ENCODE results near the gene MEIOB.

The MEIOB gene

DNA sequence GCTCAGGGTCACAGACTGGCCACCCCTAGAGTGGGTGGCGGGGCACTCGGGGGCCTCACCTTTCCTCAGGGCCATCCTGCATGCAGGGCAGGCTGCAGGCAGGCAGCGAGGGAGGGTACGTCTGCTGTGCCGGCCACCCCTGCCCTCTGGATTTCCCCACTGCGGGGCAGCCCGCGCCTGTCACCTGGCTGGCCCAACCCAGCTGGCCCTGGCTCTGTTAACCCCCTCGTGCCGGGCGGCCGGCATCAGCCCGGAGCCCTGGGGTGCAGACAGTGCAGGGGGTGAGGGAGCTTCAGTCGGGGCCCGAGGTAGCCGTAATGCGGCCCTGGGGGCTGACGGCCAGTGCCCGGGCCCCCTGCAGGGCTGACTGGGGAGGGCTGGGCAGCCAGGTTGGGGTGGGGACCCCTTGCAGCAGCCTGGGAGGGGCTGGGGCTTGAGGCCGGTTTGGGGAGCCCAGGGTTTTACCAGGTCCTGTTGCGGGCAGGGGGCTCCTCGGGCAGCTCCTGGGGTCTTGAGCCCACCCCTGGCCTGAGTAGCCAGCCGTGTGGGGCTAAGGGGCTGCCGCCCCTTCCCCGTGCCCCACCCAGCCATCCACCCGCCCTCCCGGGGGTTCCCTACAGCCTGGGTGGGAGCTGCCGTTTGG is 78.3 kb downstream of the MEIOB start, which contains the start of gene IGFALS:
Gene IGFALS, minus strand, starts transcription at position 128 of the 643 bp plus-strand sequence. Its CDS starts 53 bp downstream, at position 75.
- no peak for DNase-seq (ENCODE audit: low read depth, low spot score)
- no peak within 1 kb of the TSS for H3K4me3 ChIP-seq (ENCODE audit: low read length)

DNA sequence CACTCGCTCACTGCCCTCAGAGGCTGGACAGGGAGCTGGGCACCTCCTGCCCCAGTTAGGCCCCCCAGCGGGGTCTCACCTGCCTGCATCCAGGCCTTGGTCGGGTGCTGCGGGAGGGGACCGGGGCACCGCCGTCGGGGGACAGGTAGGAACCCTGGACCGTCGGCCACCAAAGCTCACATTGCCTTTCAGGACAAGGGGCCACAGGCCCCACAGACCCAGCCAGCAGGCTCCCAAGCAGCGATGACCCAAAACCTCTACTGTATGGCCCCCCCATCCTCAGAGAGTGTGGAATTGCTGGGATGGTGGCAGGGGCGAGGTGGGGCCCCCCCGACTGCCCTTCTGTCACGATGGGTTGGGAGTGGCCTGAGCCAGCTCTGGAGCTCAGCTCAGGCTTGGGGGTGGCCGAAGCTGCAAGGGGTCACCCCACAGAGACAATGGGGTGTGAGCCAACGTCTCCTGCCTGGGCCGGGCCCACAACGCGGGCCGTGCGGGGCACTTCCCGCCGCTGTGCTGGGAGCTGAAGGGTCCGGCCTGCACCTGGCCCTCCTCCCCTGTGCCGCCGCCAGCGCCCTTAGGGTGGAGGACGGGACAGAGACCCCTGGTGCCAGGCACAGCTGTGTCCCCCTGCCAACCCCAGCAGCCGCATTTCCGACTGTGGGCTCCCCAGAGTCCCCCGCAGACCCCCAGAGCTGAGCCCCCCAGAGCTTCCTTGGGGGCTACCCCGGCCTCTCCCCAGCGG is 79.0 kb downstream of the MEIOB start:
- no peak for DNase-seq (ENCODE audit: low read depth, low spot score)
- no peak overlapping the region for H3K4me3 ChIP-seq (ENCODE audit: low read length)

DNA sequence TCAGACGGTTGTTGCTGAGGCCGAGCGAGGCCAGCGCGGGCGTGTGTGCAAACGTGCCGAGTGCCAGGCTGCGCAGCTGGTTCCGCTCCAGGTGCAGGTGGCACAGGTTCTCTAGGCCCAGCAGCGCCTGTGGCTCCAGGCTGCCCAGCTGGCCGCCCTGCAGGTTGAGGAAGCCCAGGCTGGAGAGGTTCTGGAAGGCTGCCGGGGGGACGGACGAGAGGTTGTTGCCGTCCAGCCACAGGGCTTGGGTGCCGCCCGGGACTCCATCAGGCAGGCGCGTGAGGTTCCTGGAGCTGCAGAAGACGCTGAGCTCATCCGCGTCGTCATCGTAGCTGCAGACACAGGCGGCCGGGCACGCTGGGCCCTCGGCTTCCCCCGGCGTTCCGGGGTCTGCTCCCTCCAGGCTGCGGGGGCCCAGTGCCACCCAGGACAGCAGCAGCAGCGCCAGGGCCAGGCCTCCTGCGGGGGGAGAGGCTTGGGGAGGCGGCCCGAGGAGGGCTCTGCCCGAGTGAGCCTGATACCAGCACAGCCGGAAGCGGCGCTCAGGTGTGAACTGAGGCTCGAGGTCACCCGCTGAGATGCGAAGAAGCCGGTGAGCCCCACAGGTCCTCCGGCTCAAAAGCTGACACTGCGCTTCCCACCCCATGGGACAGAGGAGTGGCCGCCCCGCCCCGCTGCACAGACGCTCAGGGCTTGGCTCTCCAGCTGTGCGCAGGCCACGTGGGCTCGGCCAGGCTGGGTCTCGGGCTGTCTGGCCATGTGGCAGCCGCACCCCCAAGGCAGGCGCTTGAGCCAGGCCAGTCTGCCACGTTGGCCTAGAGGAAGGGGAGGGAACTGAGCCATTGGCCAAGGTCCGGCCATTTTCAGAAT is 79.8 kb downstream of the MEIOB start:
- no peak for DNase-seq (ENCODE audit: low read depth, low spot score)

DNA sequence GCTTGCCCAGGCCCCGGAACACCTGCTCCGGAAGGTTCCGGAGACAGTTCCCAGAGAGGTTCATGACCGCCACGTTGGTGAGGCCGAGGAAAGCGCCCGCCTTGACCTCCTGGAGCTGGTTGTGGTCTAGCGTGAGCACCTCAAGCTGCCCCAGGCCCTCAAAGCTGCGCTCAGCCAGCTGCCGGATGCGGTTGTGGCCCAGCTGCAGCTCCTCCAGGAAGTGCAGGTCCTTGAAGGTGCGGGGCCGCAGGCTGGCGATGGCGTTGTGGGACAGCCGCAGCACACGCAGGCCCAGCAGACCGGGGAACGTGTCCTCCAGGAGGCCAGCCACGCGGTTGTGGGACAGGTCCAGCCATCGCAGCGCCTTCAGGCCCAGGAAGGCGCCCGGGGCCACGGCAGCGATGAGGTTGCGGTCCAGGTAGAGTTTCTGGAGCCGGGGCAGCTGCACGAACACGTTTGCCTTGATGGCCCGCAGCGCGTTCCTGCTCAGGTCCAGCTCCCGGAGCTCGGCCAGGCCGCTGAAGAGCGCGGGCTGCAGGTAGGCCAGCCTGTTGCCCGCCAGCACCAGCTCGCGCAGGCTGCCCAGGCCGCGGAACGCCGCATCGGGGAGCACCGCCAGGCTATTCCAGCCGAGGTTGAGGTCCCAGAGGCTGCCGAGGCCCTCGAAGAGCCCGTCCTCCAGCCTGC is 80.6 kb downstream of the MEIOB start:
- no peak overlapping the region for H3K4me3 ChIP-seq (ENCODE audit: low read length)
- peak; percentile 75 for DNase-seq (ENCODE audit: low read depth, low spot score)

More for the DNA sequence above, 79.8 kb downstream of the MEIOB start:
- H3K4me3 ChIP-seq (ENCODE audit: low read length): no peak overlapping the region

DNA sequence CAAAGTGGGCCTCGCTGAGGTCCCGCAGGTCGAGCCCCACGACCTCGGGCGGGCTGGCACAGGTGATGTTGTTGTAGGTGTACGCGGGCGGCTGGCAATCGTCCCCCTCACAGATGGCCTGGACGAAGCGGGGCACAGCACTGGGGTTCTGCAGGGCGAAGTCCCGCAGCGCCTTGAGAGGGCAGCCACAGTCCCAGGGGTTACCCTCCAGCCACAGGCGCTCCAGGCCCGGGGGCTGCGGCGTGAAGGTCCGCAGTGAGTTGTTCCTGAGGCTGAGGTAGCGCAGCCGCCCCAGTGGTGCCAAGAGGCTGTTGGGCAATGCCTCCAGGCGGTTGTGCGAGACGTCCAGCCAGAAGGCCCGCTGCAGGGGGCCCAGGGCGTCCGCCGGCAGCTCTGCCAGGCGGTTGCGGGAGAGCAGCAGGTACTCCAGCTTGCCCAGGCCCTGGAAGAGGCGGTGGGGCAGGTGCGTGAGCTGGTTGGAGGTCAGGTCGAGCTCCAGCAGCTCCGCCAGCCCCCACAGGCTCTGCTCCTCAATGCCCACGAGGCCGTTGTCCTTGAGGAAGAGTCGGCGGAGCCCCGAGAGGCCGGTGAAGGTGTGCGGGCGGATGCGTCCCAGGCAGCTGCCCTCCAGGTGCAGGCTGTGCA is 81.2 kb downstream of the MEIOB start:
- H3K4me3 ChIP-seq (ENCODE audit: low read length): no peak overlapping the region
- no peak for DNase-seq (ENCODE audit: low read depth, low spot score)

DNA sequence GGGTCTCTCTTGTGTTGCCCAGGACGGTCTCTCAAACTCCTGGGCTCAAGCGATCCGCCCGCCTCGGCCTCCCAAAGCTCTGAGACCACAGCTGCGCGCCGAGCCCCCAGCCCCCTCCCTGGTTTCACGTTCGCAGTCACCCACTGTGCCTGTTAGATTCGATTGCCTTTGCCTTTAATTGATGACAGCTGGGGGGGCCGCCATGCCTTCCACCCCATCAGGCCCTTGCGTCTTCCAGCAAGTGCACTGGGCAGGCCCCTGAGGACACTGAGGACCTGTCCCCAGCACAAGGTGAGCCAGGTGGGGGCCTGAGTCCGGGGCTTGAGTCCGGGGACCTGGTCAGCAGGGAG is 81.7 kb downstream of the MEIOB start:
- no peak overlapping the region for H3K4me3 ChIP-seq (ENCODE audit: low read length)
- no peak for DNase-seq (ENCODE audit: low read depth, low spot score)

DNA sequence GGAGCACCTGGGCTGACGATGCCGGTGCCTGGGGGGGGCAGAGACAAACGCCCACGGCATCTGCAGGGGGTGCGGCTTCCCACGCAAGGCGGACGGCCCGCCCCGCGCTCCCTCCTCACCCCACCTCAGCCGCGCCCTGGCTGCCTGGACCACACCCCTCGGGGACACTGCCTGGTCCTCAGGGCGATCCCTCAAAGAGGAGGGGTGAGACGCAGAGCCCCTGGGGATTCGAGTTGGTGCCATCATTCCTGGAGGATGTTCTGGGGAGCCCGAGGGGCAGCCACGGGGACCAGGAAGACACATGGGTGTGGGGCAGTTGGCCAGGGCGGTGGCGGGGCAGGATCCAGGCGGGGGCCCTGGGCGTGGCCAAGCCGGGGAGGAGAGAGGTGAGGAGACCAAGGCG is 82.3 kb downstream of the MEIOB start:
- no peak overlapping the region for H3K4me3 ChIP-seq (ENCODE audit: low read length)
- no peak for DNase-seq (ENCODE audit: low read depth, low spot score)

DNA sequence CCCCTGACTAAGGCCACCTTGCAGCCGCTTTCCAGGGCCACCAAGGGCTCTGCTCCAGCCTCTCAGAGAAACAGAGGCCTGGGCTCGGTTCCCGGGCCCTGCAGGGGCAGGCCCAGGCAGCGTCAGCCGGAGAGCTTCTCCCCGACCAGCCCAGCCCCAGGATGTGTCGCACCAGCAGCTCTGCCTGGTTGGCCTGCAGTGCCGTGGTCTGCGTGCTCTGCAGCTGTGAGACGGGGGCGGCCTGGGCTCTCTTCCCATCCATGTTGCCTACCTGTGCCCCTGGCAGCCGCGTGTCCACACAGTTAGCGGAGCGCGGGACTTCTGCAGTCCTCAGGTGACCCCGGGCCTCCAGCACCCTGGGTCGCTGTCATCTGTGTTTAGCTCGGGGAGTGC is 83.3 kb downstream of the MEIOB start:
- H3K4me3 ChIP-seq (ENCODE audit: low read length): no peak overlapping the region
- DNase-seq (ENCODE audit: low read depth, low spot score): no peak

DNA sequence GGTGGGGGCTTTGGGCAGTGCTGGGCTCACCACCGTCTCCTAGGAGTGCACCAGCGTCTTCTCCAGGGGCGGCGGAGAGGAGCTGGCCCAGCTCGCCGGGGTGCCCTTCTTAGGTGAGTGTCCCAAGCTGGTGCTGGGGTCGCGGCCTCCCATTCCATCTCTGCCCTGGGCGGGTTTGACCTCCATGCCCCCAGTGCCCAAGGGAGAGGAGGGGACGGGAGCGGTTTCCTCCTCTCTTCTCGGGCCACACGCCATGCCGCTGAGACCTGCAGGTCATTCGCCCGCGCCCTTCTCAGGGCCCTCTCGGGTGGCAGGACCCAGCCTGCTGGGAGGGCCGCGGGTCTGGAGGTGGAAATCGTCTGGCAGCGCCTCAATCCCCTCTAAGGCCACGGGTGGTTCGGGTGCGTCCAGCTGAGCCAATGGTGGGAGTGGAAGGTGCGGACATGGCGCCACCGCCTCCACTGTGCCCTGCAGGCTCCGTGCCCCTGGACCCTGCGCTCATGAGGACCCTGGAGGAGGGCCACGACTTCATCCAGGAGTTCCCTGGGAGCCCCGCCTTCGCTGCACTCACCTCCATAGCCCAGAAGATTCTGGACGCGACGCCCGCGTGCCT is 83.8 kb downstream of the MEIOB start:
- DNase-seq (ENCODE audit: low read depth, low spot score): no peak
- no peak overlapping the region for H3K4me3 ChIP-seq (ENCODE audit: low read length)

DNA sequence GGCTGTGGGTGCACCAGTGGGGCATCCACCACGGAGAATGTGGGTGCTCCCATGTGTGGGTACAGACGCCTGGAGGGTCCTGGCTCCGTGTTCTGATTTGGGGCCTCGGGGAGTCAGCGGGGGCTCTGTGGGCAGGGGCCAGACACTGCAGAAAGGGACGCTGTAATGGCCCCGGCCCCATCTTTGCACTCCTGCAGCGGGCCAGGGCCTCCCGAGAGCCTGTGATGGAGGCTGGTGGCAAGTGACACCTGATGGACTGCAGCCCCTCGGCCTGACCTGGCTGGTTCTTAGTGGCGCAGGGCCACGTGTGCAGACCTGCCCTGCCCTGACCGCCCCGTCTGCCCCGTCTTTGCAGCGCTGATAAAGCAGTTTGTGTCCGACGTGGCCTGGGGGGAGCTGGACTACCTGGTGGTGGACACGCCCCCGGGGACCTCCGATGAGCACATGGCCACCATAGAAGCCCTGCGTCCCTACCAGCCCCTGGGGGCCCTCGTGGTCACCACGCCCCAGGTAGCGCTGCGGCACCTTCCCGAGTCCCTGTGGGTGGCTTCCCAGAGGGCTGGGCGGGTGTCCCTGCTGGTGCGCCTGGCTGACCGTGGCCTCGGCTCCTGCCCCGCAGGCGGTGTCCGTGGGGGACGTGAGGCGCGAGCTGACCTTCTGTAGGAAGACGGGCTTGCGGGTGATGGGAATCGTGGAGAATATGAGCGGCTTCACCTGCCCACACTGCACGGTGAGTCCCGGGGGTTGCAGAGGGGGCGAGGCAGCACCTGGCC is 84.5 kb downstream of the MEIOB start:
- no peak overlapping the region for H3K4me3 ChIP-seq (ENCODE audit: low read length)
- DNase-seq (ENCODE audit: low read depth, low spot score): no peak

DNA sequence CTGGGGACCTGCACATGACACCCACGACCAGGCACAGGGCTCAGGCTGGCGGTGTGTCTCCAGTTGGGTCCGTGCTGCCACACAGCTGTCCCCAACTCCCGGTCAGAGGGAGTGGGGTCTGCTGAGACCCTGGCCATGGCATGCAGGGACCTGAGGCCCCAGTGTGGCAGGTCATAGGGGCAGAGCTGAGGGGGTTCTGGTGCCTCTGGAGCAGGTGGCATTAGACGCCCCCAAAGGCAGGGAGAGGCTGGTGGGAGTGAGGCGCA is 85.0 kb downstream of the MEIOB start:
- no peak for DNase-seq (ENCODE audit: low read depth, low spot score)

DNA sequence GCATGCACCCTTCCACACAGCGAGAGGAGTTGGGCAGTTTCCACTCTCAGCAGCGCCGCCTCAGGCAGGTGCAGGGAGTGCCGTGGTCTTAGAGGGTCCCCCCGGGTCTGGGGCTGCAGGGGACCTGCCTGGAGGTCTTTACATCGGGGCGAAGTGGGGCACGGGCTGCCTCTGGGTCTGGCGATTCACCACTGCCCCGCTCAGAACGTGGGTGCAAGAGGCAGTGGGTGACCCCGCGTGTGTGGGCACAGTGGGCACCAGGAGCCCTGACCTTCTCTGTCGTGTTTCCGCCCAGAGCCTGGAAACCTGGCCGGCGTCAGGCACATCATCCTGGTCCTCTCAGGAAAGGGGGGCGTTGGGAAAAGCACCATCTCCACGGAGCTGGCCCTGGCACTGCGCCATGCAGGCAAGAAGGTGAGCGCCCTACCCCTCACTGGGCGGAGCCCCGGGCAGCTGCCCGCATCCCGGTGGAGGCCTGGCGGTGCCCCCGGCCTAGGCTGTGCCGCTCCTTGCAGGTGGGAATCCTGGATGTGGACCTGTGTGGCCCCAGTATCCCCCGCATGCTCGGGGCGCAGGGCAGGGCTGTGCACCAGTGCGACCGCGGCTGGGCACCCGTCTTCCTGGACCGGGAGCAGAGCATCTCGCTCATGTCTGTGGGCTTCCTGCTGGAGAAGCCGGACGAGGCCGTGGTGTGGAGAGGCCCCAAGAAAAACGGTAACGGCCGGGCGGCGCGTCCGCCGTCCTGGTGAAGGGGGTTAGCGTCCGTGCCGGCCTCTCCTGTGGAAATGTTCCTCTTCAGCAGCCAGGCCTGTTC is 85.5 kb downstream of the MEIOB start:
- no peak for DNase-seq (ENCODE audit: low read depth, low spot score)
- no peak overlapping the region for H3K4me3 ChIP-seq (ENCODE audit: low read length)

More for the DNA sequence above, 85.0 kb downstream of the MEIOB start:
- H3K4me3 ChIP-seq (ENCODE audit: low read length): no peak overlapping the region

DNA sequence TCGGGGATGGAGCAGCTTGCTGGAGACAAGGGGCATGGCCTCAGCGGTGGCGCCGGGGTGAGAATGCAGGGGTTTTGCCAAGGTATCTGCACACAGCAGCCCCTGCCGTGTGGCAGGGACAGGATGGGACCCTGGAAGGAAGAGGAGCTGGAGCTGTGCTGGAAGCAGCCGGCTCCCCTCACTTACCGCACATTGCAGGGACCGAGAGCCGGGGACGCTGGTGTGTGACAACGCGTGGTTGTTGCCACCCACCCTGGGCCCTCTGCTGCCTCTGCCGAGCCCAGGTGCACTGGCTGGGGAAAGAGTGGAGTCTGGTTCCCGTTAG is 86.2 kb downstream of the MEIOB start:
- H3K4me3 ChIP-seq (ENCODE audit: low read length): no peak overlapping the region
- DNase-seq (ENCODE audit: low read depth, low spot score): no peak

DNA sequence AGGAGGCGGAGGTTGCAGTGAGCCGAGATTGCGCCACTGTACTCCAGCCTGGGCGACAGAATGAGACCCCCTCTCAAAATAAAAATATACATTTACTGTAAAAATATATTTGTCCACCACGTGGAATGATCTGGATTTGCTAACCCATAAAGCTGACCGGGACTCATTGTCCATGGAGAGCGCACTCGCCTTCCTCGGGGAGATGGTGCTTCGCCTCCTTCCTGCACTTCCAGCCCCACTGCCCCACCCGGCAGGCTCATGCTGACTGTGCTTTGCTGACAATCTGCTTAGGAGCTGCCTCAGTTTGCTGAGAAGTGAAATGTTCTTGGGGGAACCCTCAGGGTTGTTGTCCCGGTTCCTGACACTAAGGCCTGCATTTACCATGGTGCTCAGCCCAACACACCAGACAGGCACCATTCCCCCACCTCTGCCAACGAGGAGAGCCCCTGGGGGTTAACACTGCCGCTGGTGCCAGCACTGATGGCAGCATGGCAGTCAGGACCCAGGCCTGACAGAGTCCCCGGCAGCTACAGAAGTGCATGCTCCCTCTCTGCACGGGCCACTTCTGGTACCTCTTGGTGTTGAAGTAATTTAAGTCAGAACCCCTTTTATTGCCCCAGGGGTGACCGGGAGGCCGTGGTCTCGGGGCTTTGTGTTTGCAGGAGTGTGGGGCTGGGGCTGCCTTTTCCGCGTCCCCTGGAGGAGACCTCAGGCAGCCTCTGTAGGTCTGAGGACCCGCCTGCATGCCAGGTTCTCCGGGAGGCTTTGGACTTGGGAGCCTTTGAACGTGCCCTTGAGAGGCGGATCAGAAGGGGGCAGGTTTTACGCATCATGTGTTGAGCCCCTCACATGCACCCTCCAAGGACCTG is 86.8 kb downstream of the MEIOB start:
- no peak for DNase-seq (ENCODE audit: low read depth, low spot score)
- H3K4me3 ChIP-seq (ENCODE audit: low read length): no peak overlapping the region
